Omental fat pad (tissue), 4 donors: Measurements from ENCODE around the gene C16orf74. TPM values are rescaled to one million over a fixed set of nuclear protein-coding genes. Genes with fewer than 3 reads are reported as not detected.

Experiments
- ATAC-seq: fragments of 150-250 bp; one replicate; pipeline ENCODE4 v1.9.1; 2016; ENCODE audit warnings: mild to moderate bottlenecking, moderate library complexity; ENCODE audit not compliant: low FRiP score
- DNase-seq: peaks from one replicate; pipeline ENCODE4 v3.0.0-alpha.2; 2019; ENCODE audit warnings: low spot score
- CTCF ChIP-seq, 3 donors: fragments of 450-650 bp; IDR thresholded peaks; one replicate each; pipeline ENCODE4 v1.5.1; 2016 to 2017; ENCODE audit warnings: antibody characterized with exemption in 3 of 3, mild to moderate bottlenecking in 3 of 3, moderate library complexity in 2 of 3
- total RNA-seq, 4 donors: library from RNA; depleted of rRNA; stranded (reverse); fragments of >200 nt; gene quantifications; one replicate each; pipeline ENCODE4 v1.1.0, GENCODE V29; 2016

C16orf74 gene
- total RNA-seq, 4 donors from 2014 or later = 1.1 to 3.5 (median 2.8) TPM

- no peak for ATAC-seq
- no peak for TF ChIP-seq CTCF (IDR thresholded peaks at IDR 0.05)
- DNase-seq = no peak
These were observed 43.3 kb downstream of the C16orf74 start for GRCh38 chr16:85707528-85708095.

- DNase-seq (no peak), ATAC-seq (no peak)
- no peak for TF ChIP-seq CTCF (IDR thresholded peaks at IDR 0.05)
These were observed 44.4 kb downstream of the C16orf74 start for GRCh38 chr16:85706449-85707034.

GRCh38 chr16:85704900-85705846, 45.7 kb downstream of the C16orf74 start:
- ATAC-seq = no peak
- no peak for TF ChIP-seq CTCF (IDR thresholded peaks at IDR 0.05)
- no peak for DNase-seq

- no peak for TF ChIP-seq CTCF (IDR thresholded peaks at IDR 0.05)
- no peak for ATAC-seq
- DNase-seq = no peak
These were observed 46.9 kb downstream of the C16orf74 start for GRCh38 chr16:85704011-85704410.

GRCh38 chr16:85699628-85700027, 51.3 kb downstream of the C16orf74 start:
- no peak for ATAC-seq
- TF ChIP-seq CTCF (IDR thresholded peaks at IDR 0.05) = no peak
- no peak for DNase-seq

GRCh38 chr16:85698935-85699558, 51.8 kb downstream of the C16orf74 start:
- no peak for DNase-seq
- ATAC-seq = no peak

More at GRCh38 chr16:85698935-85699558, 51.8 kb downstream of the C16orf74 start:
- no peak for TF ChIP-seq CTCF (IDR thresholded peaks at IDR 0.05)
